Spleen (tissue), 11 donors: ENCODE results near the gene DACT3. TPM values are rescaled to one million over a fixed set of nuclear protein-coding genes. Genes with fewer than 3 reads are reported as not detected.
A peak's percentile ranks its signal among the peaks of the same experiment; 100 is the strongest.
"Not testable (repeated sequence)": the region's sequence is repeated elsewhere in the genome, so short reads cannot be mapped to it uniquely, and the experiment has no call there.

ENCODE experiments used
- DNase-seq: peaks from one replicate; pipeline ENCODE4 v3.0.0-alpha.2; 2020
- H3K27ac ChIP-seq, 8 donors: fragments of 200-600 bp; sonication (generic) in 7 of 8; 1 replicate in 4 of 8; 2 replicates in 4 of 8; pipeline versions ENCODE4 v1.5.0 to v1.8.0; 2016 to 2021; ENCODE audit warnings: inconsistent platforms in 4 of 8, mild to moderate bottlenecking in 4 of 8, moderate library complexity in 1 of 8
- H3K27me3 ChIP-seq, 7 donors: fragments of 200-600 bp; sonication (generic) in 6 of 7; replicated peaks in 1 of 7; 1 replicate in 4 of 7; 2 replicates in 3 of 7; pipeline versions ENCODE4 v1.5.0 to v1.8.0; 2016 to 2021; ENCODE audit warnings: inconsistent platforms in 3 of 7, mild to moderate bottlenecking in 1 of 7
- H3K36me3 ChIP-seq, 6 donors: fragments of 200-600 bp; sonication (generic) in 5 of 6; 1 replicate in 4 of 6; 2 replicates in 2 of 6; pipeline versions ENCODE4 v1.5.0 to v1.8.0; 2016 to 2021; ENCODE audit warnings: inconsistent platforms in 2 of 6
- H3K4me1 ChIP-seq, 6 donors: fragments of 200-600 bp; sonication (generic) in 5 of 6; 1 replicate in 3 of 6; 2 replicates in 3 of 6; pipeline versions ENCODE4 v1.5.0 to v1.8.0; 2016 to 2021; ENCODE audit warnings: inconsistent platforms in 3 of 6
- H3K4me3 ChIP-seq, 8 donors: fragments of 200-600 bp; sonication (generic) in 7 of 8; 1 replicate in 4 of 8; 2 replicates in 4 of 8; pipeline versions ENCODE4 v1.5.0 to v1.8.0; 2016 to 2021; ENCODE audit warnings: inconsistent platforms in 4 of 8, mild to moderate bottlenecking in 4 of 8, moderate library complexity in 2 of 8
- H3K9me3 ChIP-seq, 8 donors: fragments of 200-600 bp; sonication (generic) in 7 of 8; 1 replicate in 4 of 8; 2 replicates in 4 of 8; pipeline versions ENCODE4 v1.5.0 to v1.8.0; 2016 to 2021; ENCODE audit warnings: inconsistent platforms in 4 of 8
- CTCF ChIP-seq, 11 experiments: fragments of 200-600 bp in 7 of 11; fragments of 450-650 bp in 4 of 11; sonication (generic) in 4 of 11; IDR thresholded peaks in 8 of 11; conservative IDR thresholded peaks in 3 of 11; 1 replicate in 7 of 11; 2 replicates in 4 of 11; pipeline versions ENCODE4 v1.4.0 to v1.8.0; 2016 to 2021; ENCODE audit warnings: antibody characterized with exemption in 11 of 11, inconsistent platforms in 4 of 11, mild to moderate bottlenecking in 1 of 11
- POLR2A ChIP-seq, 3 donors: fragments of 450-650 bp; IDR thresholded peaks; one replicate each; pipeline ENCODE4 v1.5.1; 2017; ENCODE audit warnings: antibody characterized with exemption in 3 of 3, mild to moderate bottlenecking in 1 of 3
- POLR2AphosphoS5 ChIP-seq, 3 donors: sonication (generic); formaldehyde crosslinking; IDR thresholded peaks; one replicate each; pipeline ENCODE4 v1.5.1; 2017; ENCODE audit warnings: antibody characterized with exemption in 3 of 3
- WGBS, 5 donors: extraction: QIAGEN DNeasy Blood & Tissue Kit in 3 of 5; methylation state at CpG; one replicate each; pipeline versions ENCODE4 v1.1.5 to v1.1.7; 2013 to 2018; 5-methylcytosine and 5-hydroxymethylcytosine counted together
- intact Hi-C: fragments of 100-400 bp; cut with DNase I; formaldehyde crosslinking; loops from one replicate; pipeline ENCODE4 v1.15.0; 2023; ENCODE audit warnings: low total_unique reads
- polyA plus RNA-seq, 3 donors: library from polyadenylated mRNA; stranded (reverse); fragments of 200-250 nt; gene quantifications; one replicate each; pipeline ENCODE4 v1.2.1, GENCODE V29; 2013
- total RNA-seq, 7 donors: library from RNA; depleted of rRNA in 3 of 7; stranded (reverse); fragments of >200 nt in 3 of 7; fragmentation: NEBNext Ultra II Directional in 4 of 7; extraction: Animal tissue kit (Norgen Biotek cat#: 25700) in 4 of 7; gene quantifications; one replicate each; pipeline versions ENCODE4 v1.1.0 to v1.2.1, GENCODE V29; 2016 to 2021
- donor health status: healthy with polysubstance abuse.
- donor health status: DM: no; HTN: no; CAD: no; lungs with moderate emphysema.
- donor health status: DM: no; HTN: no; CAD: no.
- donor health status: Bipolar disorder and iron deficiency.
- donor health status: healthy.
- donor health status: DM: no; HTN: no; CAD: no.
- donor health status: DM: yes; HTN: yes; CAD: no.

DACT3 gene
- total and polyA plus RNA-seq, 10 donors, result 1.6 to 10.4 (median 5.5) TPM

DNA sequence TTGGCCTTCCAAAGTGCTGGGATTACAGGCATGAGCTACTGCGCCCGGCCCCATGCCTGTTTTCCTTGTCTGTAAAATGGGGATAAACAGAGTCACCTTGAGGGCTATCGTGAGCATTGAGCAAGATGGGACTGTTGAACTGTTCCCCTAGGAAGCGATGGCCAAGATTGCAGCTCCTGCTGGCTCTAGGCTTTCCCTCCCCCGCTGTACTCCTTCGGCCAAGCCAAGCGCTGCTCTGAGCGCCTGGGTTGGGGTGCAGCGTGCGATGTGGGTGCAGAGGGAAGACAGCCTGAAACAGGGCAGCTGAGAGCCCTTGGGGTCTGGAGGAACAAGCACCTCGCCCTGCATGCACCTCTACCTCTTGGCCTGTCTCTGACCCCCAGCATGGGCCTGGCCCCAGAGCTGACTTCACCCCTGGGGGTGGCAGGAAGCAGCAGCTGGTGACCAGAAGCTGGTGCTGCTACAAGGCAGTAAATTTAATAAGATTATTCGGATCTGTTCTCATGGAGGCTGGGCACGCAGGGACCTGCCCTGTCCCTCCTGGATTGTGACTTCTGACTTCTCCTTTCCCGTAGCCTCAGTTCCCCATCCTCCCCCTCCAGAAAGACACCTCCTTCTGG, 30.3 kb downstream of the DACT3 start:
- DNase-seq, result no peak
- Histone ChIP-seq H3K27ac (peak overlapping the region in 2 of 8 donors; percentile 17 to 67), H3K4me3 (no peak overlapping the region), H3K4me1 (peaks cover 7 to 70% (median 46%) of the 10 kb centered on the region in 6 donors), H3K27me3 (peaks cover 0 to 42% (median 7%) of the 10 kb centered on the region in 7 donors), H3K9me3 (no peaks in the 10 kb centered on the region), H3K36me3 (no peaks in the 10 kb centered on the region)
- WGBS, 5 donors, result 71 to 85% (median 83%) methylated on average over 11 to 14 of the region's 14 CpGs
- TF ChIP-seq POLR2AphosphoS5 (IDR thresholded peaks at IDR 0.05) (peak in 1 of 3 donors; percentile 22), CTCF (IDR thresholded peaks at IDR 0.05 in 8 of 11, conservative IDR thresholded peaks at IDR 0.05 in 3 of 11) (no peak)
- intact Hi-C loops, result no loop called here

- peak; percentile 82 for DNase-seq
- peak; percentile 79 to 83 (median 82) for TF ChIP-seq POLR2AphosphoS5 (IDR thresholded peaks at IDR 0.05)
- no peak for TF ChIP-seq POLR2A (IDR thresholded peaks at IDR 0.05)
- no peak for TF ChIP-seq CTCF (IDR thresholded peaks at IDR 0.05 in 8 of 11, conservative IDR thresholded peaks at IDR 0.05 in 3 of 11)
- intact Hi-C loops, result no loop called here
- Histone ChIP-seq H3K4me3 (no peak overlapping the region), H3K36me3 (no peaks in the 10 kb centered on the region), H3K9me3 (no peaks in the 10 kb centered on the region), H3K27ac (peak overlapping the region in 6 of 8 donors; percentile 9 to 67 (median 56)), H3K27me3 (peaks cover 0 to 34% (median under 1%) of the 10 kb centered on the region in 7 donors), H3K4me1 (peaks cover 7 to 73% (median 51%) of the 10 kb centered on the region in 6 donors)
- 55 to 71% (median 64%) methylated on average over 13 to 15 of the region's 15 CpGs for WGBS, 5 donors
These were observed 31.4 kb downstream of the DACT3 start for GRCh38 chr19:46629546-46630025.

- peaks cover 0 to 31% (median 0%) of the 10 kb centered on the region in 7 donors for H3K27me3 ChIP-seq
- DNase-seq, H3K4me3 ChIP-seq, H3K9me3 ChIP-seq, H3K36me3 ChIP-seq, intact Hi-C loops: not testable (repeated sequence)
- peak overlapping the region in 4 of 8 donors; percentile 53 to 67 (median 58) for H3K27ac ChIP-seq
- H3K4me1 ChIP-seq, result peaks cover 7 to 73% (median 52%) of the 10 kb centered on the region in 6 donors
- 80 to 90% (median 80%) methylated on average over 7 of the region's 7 CpGs for WGBS, 5 donors
These were observed 32.0 kb downstream of the DACT3 start for GRCh38 chr19:46628970-46629369.

DNA sequence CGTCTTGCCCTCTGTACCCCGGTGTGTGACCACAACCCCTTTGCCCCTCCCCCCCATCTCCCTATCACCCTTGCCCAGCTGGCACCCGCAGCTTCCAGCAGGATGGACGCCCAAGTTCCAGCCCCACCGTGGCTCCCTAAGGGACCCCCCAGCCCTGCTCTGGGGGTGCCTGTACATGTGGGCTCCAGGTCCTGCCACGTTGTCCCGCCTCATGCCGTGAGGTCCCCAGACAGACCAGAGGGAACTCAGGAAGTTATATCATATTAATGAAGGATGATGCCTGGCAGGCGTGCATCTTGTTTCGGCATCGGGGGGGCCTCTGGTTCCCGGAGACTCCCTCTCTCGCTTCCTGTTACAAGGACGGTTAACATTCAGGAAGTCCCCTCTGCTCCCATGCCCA, 34.5 kb downstream of the DACT3 start:
- Histone ChIP-seq H3K4me1 (peaks cover 0 to 84% (median 52%) of the 10 kb centered on the region in 6 donors), H3K9me3 (no peaks in the 10 kb centered on the region), H3K36me3 (no peaks in the 10 kb centered on the region), H3K27ac (peak overlapping the region in 7 of 8 donors; percentile 63 to 77 (median 72)), H3K27me3 (peaks cover 0 to 16% (median 2%) of the 10 kb centered on the region in 7 donors), H3K4me3 (no peak overlapping the region)
- 15 to 37% (median 21%) methylated on average over 13 to 14 of the region's 14 CpGs for WGBS, 5 donors
- DNase-seq, result no peak
- no peak for TF ChIP-seq CTCF (IDR thresholded peaks at IDR 0.05 in 8 of 11, conservative IDR thresholded peaks at IDR 0.05 in 3 of 11)
- no peak for TF ChIP-seq POLR2AphosphoS5 (IDR thresholded peaks at IDR 0.05)
- TF ChIP-seq POLR2A (IDR thresholded peaks at IDR 0.05), result no peak
- intact Hi-C loops, result no loop called here
